SU-DHL-6 (cell line): ENCODE measurements around the gene TRIM7.

Experiments used
- H2AFZ ChIP-seq: fragments of 200-600 bp; sonication (generic); 2 replicates; pipeline ENCODE4 v1.6.1; 2014; ENCODE audit warnings: low read depth, mild to moderate bottlenecking, moderate library complexity, mixed read lengths, antibody characterized with exemption, low read length; ENCODE audit not compliant: severe bottlenecking
- H3F3A ChIP-seq: fragments of 200-600 bp; shearing (Covaris generic); 2 replicates; pipeline ENCODE4 v1.6.0; 2016; ENCODE audit warnings: antibody characterized with exemption, mild to moderate bottlenecking; ENCODE audit not compliant: insufficient read depth
- H3K27ac ChIP-seq: fragments of 200-600 bp; sonication (generic); 2 replicates; pipeline ENCODE4 v1.5.1; 2016; ENCODE audit warnings: low read depth, mild to moderate bottlenecking, low read length, moderate library complexity, mixed read lengths
- H3K27me3 ChIP-seq: fragments of 200-600 bp; sonication (generic), shearing (Covaris generic); 2 replicates; pipeline ENCODE4 v1.6.0; 2014; ENCODE audit warnings: mild to moderate bottlenecking, low read length
- H3K36me3 ChIP-seq: fragments of 200-600 bp; sonication (generic); 2 replicates; pipeline ENCODE4 v1.6.1; 2014; ENCODE audit warnings: mild to moderate bottlenecking, low read length, mixed read lengths
- H3K4me2 ChIP-seq: fragments of 300-600, 200-600 bp; shearing (Covaris generic), sonication (generic); 2 replicates; pipeline ENCODE4 v1.6.0; 2014; ENCODE audit warnings: low read length, low read depth, mild to moderate bottlenecking; ENCODE audit not compliant: poor library complexity, severe bottlenecking
- H3K4me3 ChIP-seq: fragments of 200-600 bp; sonication (generic); 2 replicates; pipeline ENCODE4 v1.5.1; 2014; ENCODE audit warnings: antibody characterized with exemption, low read length, mild to moderate bottlenecking, mixed read lengths; ENCODE audit not compliant: insufficient read depth, poor library complexity, severe bottlenecking
- H3K79me2 ChIP-seq: fragments of 200-600 bp; sonication (generic); 2 replicates; pipeline ENCODE4 v1.6.1; 2014; ENCODE audit warnings: mild to moderate bottlenecking, low read length, moderate library complexity; ENCODE audit not compliant: insufficient read depth
- H3K9ac ChIP-seq: fragments of 200-600 bp; sonication (generic); 2 replicates; pipeline ENCODE4 v1.7.0; 2014; ENCODE audit warnings: mild to moderate bottlenecking, low read length
- H3K9me2 ChIP-seq: fragments of 200-600 bp; sonication (generic); replicated peaks from 2 replicates; pipeline ENCODE4 v1.6.1; 2014; ENCODE audit warnings: low read length; ENCODE audit not compliant: insufficient read depth
- H3K9me3 ChIP-seq: fragments of 200-600 bp; sonication (generic); 2 replicates; pipeline ENCODE4 v1.6.1; 2014; ENCODE audit warnings: low read length, mixed read lengths; ENCODE audit not compliant: insufficient read depth
- H4K20me1 ChIP-seq: fragments of 200-600 bp; sonication (generic); 2 replicates; pipeline ENCODE4 v1.6.1; 2014; ENCODE audit warnings: low read depth, mild to moderate bottlenecking, antibody characterized with exemption, low read length, moderate library complexity, mixed read lengths
- CTCF ChIP-seq: fragments of 200-600 bp; sonication (generic); IDR thresholded peaks from one replicate; pipeline ENCODE4 v1.5.1; 2017; ENCODE audit warnings: antibody characterized with exemption, mild to moderate bottlenecking, low read length, moderate library complexity; ENCODE audit not compliant: insufficient read depth, poor library complexity, severe bottlenecking
- EZH2phosphoT487 ChIP-seq: fragments of 200-600 bp; sonication (generic), shearing (Covaris generic); conservative IDR thresholded peaks from 2 replicates; pipeline ENCODE4 v1.6.1; 2018; ENCODE audit warnings: mild to moderate bottlenecking, antibody characterized with exemption, low read length, moderate library complexity, mixed read lengths

TRIM7 gene

GRCh38 chr5:181188700-181189362 lies 16.2 kb downstream of the TRIM7 start:
- peak overlapping the region; percentile 89 for H3K4me2 ChIP-seq
- peak overlapping the region; percentile 75 for H3K27ac ChIP-seq
- peak overlapping the region; percentile 97 for H2AFZ ChIP-seq
- H4K20me1 ChIP-seq: no peaks in the 10 kb centered on the region
- peak overlapping the region; percentile 78 for H3K9ac ChIP-seq
- H3K79me2 ChIP-seq: no peaks in the 10 kb centered on the region
- H3F3A ChIP-seq: peaks cover 48% of the 10 kb centered on the region
- H3K4me3 ChIP-seq: peak overlapping the region; percentile 73
- no peaks in the 10 kb centered on the region for H3K9me2 ChIP-seq
- TF ChIP-seq EZH2phosphoT487 (no peak), CTCF (no peak)
- no peaks in the 10 kb centered on the region for H3K9me3 ChIP-seq
- H3K36me3 ChIP-seq: no peaks in the 10 kb centered on the region
- no peaks in the 10 kb centered on the region for H3K27me3 ChIP-seq

GRCh38 chr5:181187500-181188213 lies 17.3 kb downstream of the TRIM7 start:
- H3K27ac ChIP-seq: no peak overlapping the region
- H3K4me2 ChIP-seq: no peak overlapping the region

GRCh38 chr5:181186986-181187499 lies 18.0 kb downstream of the TRIM7 start:
- Histone ChIP-seq H3K79me2 (no peaks in the 10 kb centered on the region), H2AFZ (no peak overlapping the region), H3K9ac (no peak overlapping the region), H3K36me3 (no peaks in the 10 kb centered on the region), H3K9me3 (no peaks in the 10 kb centered on the region), H3K4me2 (no peak overlapping the region), H3K9me2 (no peaks in the 10 kb centered on the region), H4K20me1 (no peaks in the 10 kb centered on the region), H3F3A (peaks cover 47% of the 10 kb centered on the region), H3K27me3 (no peaks in the 10 kb centered on the region), H3K4me3 (no peak overlapping the region), H3K27ac (no peak overlapping the region)
- TF ChIP-seq CTCF (no peak), EZH2phosphoT487 (no peak)

More at GRCh38 chr5:181187500-181188213, 17.3 kb downstream of the TRIM7 start:
- Histone ChIP-seq H3F3A (peaks cover 47% of the 10 kb centered on the region), H3K9me3 (no peaks in the 10 kb centered on the region), H3K9me2 (no peaks in the 10 kb centered on the region), H3K79me2 (no peaks in the 10 kb centered on the region), H4K20me1 (no peaks in the 10 kb centered on the region), H2AFZ (no peak overlapping the region), H3K4me3 (no peak overlapping the region), H3K36me3 (no peaks in the 10 kb centered on the region), H3K9ac (no peak overlapping the region), H3K27me3 (no peaks in the 10 kb centered on the region)
- no peak for TF ChIP-seq CTCF
- TF ChIP-seq EZH2phosphoT487: no peak
